IMR-90 (cell line): Measurements from ENCODE around the gene ERN1. TPM values are rescaled to one million over a fixed set of nuclear protein-coding genes. Genes with fewer than 3 reads are reported as not detected.

ENCODE experiments used
- ATAC-seq: fragments of 200-7000 bp; cut with Tn5 transposase; 2 replicates; pipeline ENCODE4 v1.9.1; 2020; ENCODE audit warnings: low read depth, mild to moderate bottlenecking, moderate library complexity
- BruUV-seq: library from RNA; stranded (reverse); fragments of 400-500 nt; replicated peaks from 2 replicates; lab custom pipeline; 2021; lab: Mats Ljungman, UMichigan
- CTCF ChIA-PET: fragments of 300-600 bp; formaldehyde crosslinking; extraction: SDS; loops from one replicate; lab custom pipeline; 2021; ENCODE audit warnings: antibody characterized with exemption; lab: Yijun Ruan, JAX
- POLR2A ChIA-PET: fragments of 300-600 bp; sonication (Branson Sonifier 250); formaldehyde crosslinking; loops from one replicate; lab custom pipeline; 2022; ENCODE audit warnings: antibody characterized with exemption; ENCODE audit not compliant: unreplicated experiment; lab: Charles Lee
- DNase-seq: peaks from one replicate; pipeline ENCODE4 v3.0.0; 2013
- H2AFZ ChIP-seq: replicated peaks from 2 replicates; pipeline ENCODE3; 2013; ENCODE audit warnings: low read length, mild to moderate bottlenecking; ENCODE audit not compliant: poor library complexity
- H2AK5ac ChIP-seq: 2 replicates; pipeline ENCODE4 v1.6.1; 2013; ENCODE audit warnings: low read depth, low read length, inconsistent platforms
- H2AK9ac ChIP-seq: replicated peaks from 2 replicates; pipeline ENCODE3; 2013; ENCODE audit warnings: mild to moderate bottlenecking, low read depth, low read length, moderate library complexity; ENCODE audit not compliant: poor library complexity
- H2BK120ac ChIP-seq: 2 replicates; pipeline ENCODE4 v1.6.1; 2013; ENCODE audit warnings: low read depth, low read length, inconsistent platforms
- H2BK15ac ChIP-seq: 3 replicates; pipeline ENCODE4 v1.6.1; 2013; ENCODE audit warnings: low read depth, low read length, inconsistent platforms
- H2BK20ac ChIP-seq: 2 replicates; pipeline ENCODE4 v1.6.1; 2013; ENCODE audit warnings: low read depth, mild to moderate bottlenecking, inconsistent platforms, low read length, moderate library complexity
- H2BK5ac ChIP-seq: 2 replicates; pipeline ENCODE4 v1.6.1; 2013; ENCODE audit warnings: mild to moderate bottlenecking, low read depth, low read length, inconsistent platforms; ENCODE audit not compliant: poor library complexity, severe bottlenecking
- H3K14ac ChIP-seq: replicated peaks from 2 replicates; pipeline ENCODE4 v1.6.1; 2013; ENCODE audit warnings: low read depth, low read length, inconsistent platforms
- H3K18ac ChIP-seq: 2 replicates; pipeline ENCODE4 v1.6.1; 2013; ENCODE audit warnings: low read depth, low read length, control low read depth
- H3K23ac ChIP-seq: 2 replicates; pipeline ENCODE4 v1.6.1; 2013; ENCODE audit warnings: low read depth, low read length, inconsistent platforms
- H3K27ac ChIP-seq: 2 replicates; pipeline ENCODE4 v1.5.1; 2013; ENCODE audit warnings: mild to moderate bottlenecking, control low read depth, low read length; ENCODE audit not compliant: insufficient read depth
- H3K27me3 ChIP-seq: 2 replicates; pipeline ENCODE4 v1.6.1; 2013; ENCODE audit warnings: low read length; ENCODE audit not compliant: control insufficient read depth, insufficient read depth
- H3K36me3 ChIP-seq: 2 replicates; pipeline ENCODE4 v1.6.1; 2013; ENCODE audit warnings: low read length, mixed read lengths; ENCODE audit not compliant: control insufficient read depth, insufficient read depth
- H3K4ac ChIP-seq: 2 replicates; pipeline ENCODE4 v1.6.1; 2013; ENCODE audit warnings: low read depth, low read length, inconsistent platforms
- H3K4me1 ChIP-seq: 2 replicates; pipeline ENCODE4 v1.6.1; 2013; ENCODE audit warnings: low read length, mixed read lengths; ENCODE audit not compliant: control insufficient read depth, insufficient read depth
- H3K4me2 ChIP-seq: 2 replicates; pipeline ENCODE4 v1.6.1; 2013; ENCODE audit warnings: low read depth, mild to moderate bottlenecking, control low read depth, low read length, moderate library complexity
- H3K4me3 ChIP-seq: 2 replicates; pipeline ENCODE4 v1.5.1; 2013; ENCODE audit warnings: low read depth, mild to moderate bottlenecking, control low read depth, low read length, moderate library complexity; ENCODE audit not compliant: insufficient read depth
- H3K56ac ChIP-seq: 2 replicates; pipeline ENCODE4 v1.6.1; 2013; ENCODE audit warnings: low read length, inconsistent platforms; ENCODE audit not compliant: insufficient read depth; ENCODE audit errors: extremely low read depth
- H3K79me1 ChIP-seq, 2 experiments: 2 replicates each; pipeline ENCODE4 v1.6.1; 2013; ENCODE audit warnings: low read length in 2 of 2, inconsistent platforms in 1 of 2, low read depth in 1 of 2
- H3K9ac ChIP-seq: 2 replicates; pipeline ENCODE4 v1.6.1; 2013; ENCODE audit warnings: low read depth, low read length, control low read depth
- H3K9me1 ChIP-seq: 2 replicates; pipeline ENCODE4 v1.6.1; 2013; ENCODE audit warnings: low read length, inconsistent platforms; ENCODE audit not compliant: insufficient read depth
- H3K9me3 ChIP-seq: 2 replicates; pipeline ENCODE4 v1.6.1; 2013; ENCODE audit warnings: low read length; ENCODE audit not compliant: control insufficient read depth, insufficient read depth
- H4K20me1 ChIP-seq: 2 replicates; pipeline ENCODE4 v1.6.1; 2013; ENCODE audit warnings: low read length, inconsistent platforms; ENCODE audit not compliant: insufficient read depth
- H4K5ac ChIP-seq: 2 replicates; pipeline ENCODE4 v1.6.1; 2013; ENCODE audit warnings: mild to moderate bottlenecking, low read depth, low read length, control low read depth
- H4K8ac ChIP-seq, 2 experiments: 2 replicates each; pipeline ENCODE4 v1.6.1; 2013; ENCODE audit warnings: low read depth in 2 of 2, low read length in 2 of 2, control low read depth in 1 of 2, inconsistent platforms in 1 of 2
- H4K91ac ChIP-seq: 2 replicates; pipeline ENCODE4 v1.6.1; 2013; ENCODE audit warnings: low read depth, low read length, inconsistent platforms; ENCODE audit not compliant: insufficient read depth
- BHLHE40 ChIP-seq: fragments of 150-350 bp; IDR thresholded peaks from 2 replicates; pipeline ENCODE4 v1.6.1; 2016; ENCODE audit warnings: mild to moderate bottlenecking, low read depth, low read length
- CEBPB ChIP-seq: IDR thresholded peaks from 2 replicates; pipeline ENCODE4 v1.6.1; 2012; ENCODE audit warnings: low read depth, low read length, improper control_type of control experiment
- MAFK ChIP-seq: IDR thresholded peaks from 2 replicates; pipeline ENCODE4 v1.6.1; 2012; ENCODE audit warnings: low read depth, low read length, improper control_type of control experiment
- WGBS, 2 experiments: methylation state at CpG; one replicate each; pipeline versions ENCODE4 v1.1.5 to v1.1.7; 2013; ENCODE audit warnings: missing lambda C conversion rate in 2 of 2; ENCODE audit not compliant: insufficient read length in 1 of 2; ENCODE audit errors: extremely low coverage in 2 of 2; 5-methylcytosine and 5-hydroxymethylcytosine counted together
- dilution Hi-C: fragments of 300-500 bp; cut with HindIII; formaldehyde crosslinking; loops from one replicate; pipeline ENCODE4 v1.14.3; 2018; ENCODE audit warnings: low sequenced_read_pairs; ENCODE audit not compliant: unreplicated experiment
- in situ Hi-C: fragments of 300-500 bp; cut with MboI; formaldehyde crosslinking; loops from 3 replicates; pipeline ENCODE4 v1.14.3; 2019; ENCODE audit warnings: low sequenced_read_pairs, inconsistent platforms, mixed read lengths
- intact Hi-C: fragments of 100-400 bp; cut with micrococcal nuclease; formaldehyde crosslinking; loops from 2 replicates; pipeline ENCODE4 v1.10.0; 2022
- polyA plus RNA-seq, 3 experiments: library from polyadenylated mRNA; depleted of rRNA; stranded (reverse); fragments of >200 nt; gene quantifications; 2 replicates each; pipeline ENCODE4 v1.2.3, GENCODE V29; 2012; ENCODE audit warnings: low replicate concordance in 1 of 3
- total RNA-seq: library from RNA; depleted of rRNA; stranded (reverse); fragments of >200 nt; gene quantifications from 2 replicates; pipeline ENCODE4 v1.2.3, GENCODE V29; 2012

Gene ERN1
- total and polyA plus RNA-seq, 2 of the 4 experiments (the other 2 are of a cell fraction), result 2.7 to 4.1 TPM

GRCh38 chr17:64090144-64090543 lies 39.8 kb downstream of the ERN1 start:
- CTCF ChIA-PET, result interaction anchor here (0.8 kb wide), 1 partner anchor 10 kb away, joined by 11 read pairs; no protein-coding TSS in a partner anchor
- no peak overlapping the region for H3K4ac ChIP-seq
- H2BK15ac ChIP-seq, result no peak overlapping the region
- no peaks in the 10 kb centered on the region for H4K20me1 ChIP-seq
- H3K79me1 ChIP-seq, result peaks cover 4 to 19% of the 10 kb centered on the region in 2 experiments; a peak in 2 of 4 replicates
- no peak overlapping the region for H3K4me3 ChIP-seq
- H2AK9ac ChIP-seq, result no peak overlapping the region
- no peak overlapping the region for H2AK5ac ChIP-seq
- no peak for ATAC-seq
- H4K8ac ChIP-seq, result no peak overlapping the region
- H4K5ac ChIP-seq, result no peak overlapping the region
- H2BK120ac ChIP-seq, result no peak overlapping the region
- POLR2A ChIA-PET, result interaction anchor here (0.7 kb wide), 1 partner anchor 58 kb away, joined by 3 read pairs; no protein-coding TSS in a partner anchor
- no peak overlapping the region for H4K91ac ChIP-seq
- no peak overlapping the region for H2BK5ac ChIP-seq
- 63% methylated on average over 2 of the region's 5 CpGs; no CpG with 5 or more reads in 1 of the 2 experiments for WGBS, 2 experiments
- H2AFZ ChIP-seq, result no peak overlapping the region
- no peak for TF ChIP-seq MAFK
- no peak for TF ChIP-seq CEBPB
- no peak for TF ChIP-seq BHLHE40
- H3K9me3 ChIP-seq, result no peaks in the 10 kb centered on the region
- H3K14ac ChIP-seq, result no peak overlapping the region
- intact Hi-C loops (no loop called here), in situ Hi-C loops (no loop called here), dilution Hi-C loops (no loop called here)
- H3K23ac ChIP-seq, result no peak overlapping the region
- DNase-seq, result no peak
- H3K27me3 ChIP-seq, result no peaks in the 10 kb centered on the region
- no TSS peak for BruUV-seq
- H3K9me1 ChIP-seq, result peaks cover 7% of the 10 kb centered on the region; the same call in 1 of the 2 replicates
- H3K27ac ChIP-seq, result no peak overlapping the region
- no peak overlapping the region for H3K56ac ChIP-seq
- no peak overlapping the region for H3K18ac ChIP-seq
- H3K4me2 ChIP-seq, result no peak overlapping the region
- no peak overlapping the region for H3K9ac ChIP-seq
- H3K4me1 ChIP-seq, result peaks cover 5% of the 10 kb centered on the region
- H2BK20ac ChIP-seq, result no peak overlapping the region
- H3K36me3 ChIP-seq, result no peaks in the 10 kb centered on the region; the same call in 1 of the 2 replicates
